ENCODE results near the gene EIF2S1.
"Not testable (repeated sequence)": the region's sequence is repeated elsewhere in the genome, so short reads cannot be mapped to it uniquely, and the experiment has no call there.

EIF2S1 gene

DNA sequence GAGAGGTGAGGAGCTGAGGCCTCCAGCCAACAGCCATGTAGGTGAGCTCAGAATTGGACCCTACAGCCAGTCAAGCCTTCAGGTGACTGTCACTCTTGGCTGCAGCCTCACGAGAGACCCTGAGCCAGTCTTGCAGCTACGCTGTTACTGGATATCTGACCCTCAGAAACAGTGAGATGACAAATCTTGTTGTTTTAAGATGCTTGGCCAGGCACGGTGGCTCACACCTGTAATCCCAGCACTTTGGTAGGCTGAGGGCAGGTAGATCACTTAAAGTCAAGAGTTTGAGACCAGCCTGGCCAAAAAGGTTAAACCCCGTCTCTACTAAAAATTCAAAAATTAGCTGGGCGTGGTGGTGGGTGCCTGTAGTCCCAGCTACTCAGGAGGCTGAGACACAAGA lies 45.6 kb downstream of the EIF2S1 start:
- Mint-ChIP-seq H3K36me3 (ENCODE audit: insufficient read depth) (no peaks in the 10 kb centered on the region), H3K27ac (ENCODE audit: low read depth) (no peak overlapping the region), H3K27me3 (peaks cover 22% of the 10 kb centered on the region), H3K4me1 (no peaks in the 10 kb centered on the region), H3K9me3 (no peaks in the 10 kb centered on the region), H3K4me3 (no peak overlapping the region)
- ATAC-seq (replicated peaks; ENCODE audit: extremely low read depth, poor library complexity, severe bottlenecking) (no peak), DNase-seq (ENCODE audit: low spot score in 2 of 2) (no peak)

DNA sequence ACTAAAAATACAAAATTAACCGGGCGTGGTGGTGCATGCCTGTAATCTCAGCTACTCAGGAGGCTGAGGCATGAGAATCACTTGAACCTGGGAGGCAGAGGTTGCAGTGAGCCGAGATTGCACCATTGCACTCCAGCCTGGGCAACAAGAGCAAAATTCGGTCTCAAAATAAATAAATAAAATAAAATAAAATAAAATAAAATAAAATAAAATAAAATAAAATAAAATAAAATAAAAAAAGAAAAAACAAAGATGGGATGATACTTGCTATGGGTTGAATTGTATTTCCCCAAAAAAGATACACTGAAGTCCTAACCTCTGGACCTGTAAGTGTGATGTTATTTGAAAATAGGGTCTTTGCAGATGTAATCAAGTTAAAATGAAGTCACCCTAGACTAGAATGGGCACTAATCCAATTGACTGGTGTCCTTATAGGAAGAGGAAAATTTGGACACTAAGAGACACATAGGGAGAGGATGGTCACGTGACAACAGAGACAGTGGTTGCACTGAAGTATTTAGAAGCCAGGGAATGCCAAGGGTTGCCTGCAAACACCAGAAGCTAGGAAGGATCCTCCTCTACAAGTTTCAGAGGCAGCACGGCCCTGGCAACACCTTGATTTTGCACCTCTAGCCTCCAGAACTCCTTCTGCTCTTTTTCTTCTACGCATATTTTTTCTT lies 48.1 kb downstream of the EIF2S1 start:
- peaks cover 40% of the 10 kb centered on the region for H3K27me3 Mint-ChIP-seq
- not testable (repeated sequence) for H3K4me3 Mint-ChIP-seq; DNase-seq (ENCODE audit: low spot score in 2 of 2); H3K4me1 Mint-ChIP-seq; ATAC-seq (replicated peaks; ENCODE audit: extremely low read depth, poor library complexity, severe bottlenecking); H3K36me3 Mint-ChIP-seq (ENCODE audit: insufficient read depth); H3K9me3 Mint-ChIP-seq; H3K27ac Mint-ChIP-seq (ENCODE audit: low read depth)

DNA sequence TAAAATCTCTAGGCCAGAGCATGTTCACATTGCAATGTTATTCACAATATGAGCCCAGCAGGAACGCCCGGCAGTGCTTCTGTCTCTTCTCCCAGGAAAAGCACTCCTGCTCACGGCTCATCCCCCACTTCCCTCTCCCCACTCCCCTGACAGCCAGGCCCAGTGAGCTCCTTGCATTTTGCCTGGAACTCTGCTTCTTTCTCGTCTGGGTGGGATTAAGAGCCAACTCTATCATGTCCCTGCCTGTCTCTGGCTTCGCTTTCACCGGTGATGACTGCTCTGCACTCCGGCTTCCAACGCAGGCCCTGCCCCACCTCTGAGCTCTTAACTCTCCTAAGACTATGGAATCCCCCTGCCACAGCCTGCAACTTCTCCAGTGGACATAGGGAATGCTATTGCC lies 49.3 kb downstream of the EIF2S1 start:
- H3K27ac Mint-ChIP-seq (ENCODE audit: low read depth): no peak overlapping the region
- peaks cover 5% of the 10 kb centered on the region for H3K4me1 Mint-ChIP-seq
- H3K4me3 Mint-ChIP-seq: no peak overlapping the region
- ATAC-seq (replicated peaks; ENCODE audit: extremely low read depth, poor library complexity, severe bottlenecking) (no peak), DNase-seq (ENCODE audit: low spot score in 2 of 2) (no peak)
- H3K27me3 Mint-ChIP-seq: peaks cover 40% of the 10 kb centered on the region
- no peaks in the 10 kb centered on the region for H3K36me3 Mint-ChIP-seq (ENCODE audit: insufficient read depth)
- no peaks in the 10 kb centered on the region for H3K9me3 Mint-ChIP-seq

DNA sequence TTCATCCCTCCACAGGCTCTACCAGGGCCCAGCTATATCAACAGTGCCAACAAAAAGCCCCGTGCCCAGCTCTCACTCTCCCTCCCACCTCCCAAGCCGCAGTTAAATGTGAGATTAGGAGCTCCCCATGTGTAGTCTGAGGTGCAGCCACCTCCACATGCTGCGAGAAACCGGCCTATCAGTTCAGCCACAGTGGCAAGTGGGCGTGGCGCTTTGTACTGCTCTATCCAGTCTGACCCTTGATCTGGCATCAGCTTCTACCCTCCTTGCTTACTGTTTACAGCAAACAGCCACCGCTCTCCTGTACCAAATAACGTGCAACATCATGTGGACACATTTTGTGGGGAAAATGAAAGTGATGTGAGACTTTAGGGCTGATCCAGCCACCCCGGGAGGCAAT lies 50.2 kb downstream of the EIF2S1 start:
- Mint-ChIP-seq H3K36me3 (ENCODE audit: insufficient read depth) (no peaks in the 10 kb centered on the region), H3K4me1 (peaks cover 5% of the 10 kb centered on the region), H3K27me3 (peaks cover 40% of the 10 kb centered on the region), H3K27ac (ENCODE audit: low read depth) (no peak overlapping the region), H3K4me3 (no peak overlapping the region), H3K9me3 (no peaks in the 10 kb centered on the region)
- DNase-seq (ENCODE audit: low spot score in 2 of 2) (no peak), ATAC-seq (replicated peaks; ENCODE audit: extremely low read depth, poor library complexity, severe bottlenecking) (no peak)

DNA sequence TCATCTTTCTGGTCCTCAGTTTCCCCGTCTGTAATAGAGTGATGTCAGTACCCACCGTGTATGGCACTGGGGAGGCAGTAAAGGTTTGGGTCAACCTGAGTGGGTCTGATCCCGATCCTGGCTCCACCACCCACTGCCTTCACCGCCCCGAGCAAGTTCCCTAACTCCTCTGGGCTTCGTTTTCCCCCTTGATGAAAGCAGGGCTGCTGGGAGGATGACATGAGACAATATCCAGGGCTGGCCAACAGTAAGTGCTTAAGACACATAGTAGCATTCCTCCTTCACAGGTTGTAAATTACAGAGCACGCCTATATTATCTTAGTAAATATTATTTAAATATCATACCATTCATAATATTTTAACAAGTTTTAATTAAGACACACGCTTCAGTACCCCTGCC lies 51.2 kb downstream of the EIF2S1 start:
- no peak overlapping the region for H3K4me3 Mint-ChIP-seq
- H3K36me3 Mint-ChIP-seq (ENCODE audit: insufficient read depth): no peaks in the 10 kb centered on the region
- H3K9me3 Mint-ChIP-seq: no peaks in the 10 kb centered on the region
- H3K27ac Mint-ChIP-seq (ENCODE audit: low read depth): no peak overlapping the region
- ATAC-seq (replicated peaks; ENCODE audit: extremely low read depth, poor library complexity, severe bottlenecking) (no peak), DNase-seq (ENCODE audit: low spot score in 2 of 2) (no peak)
- H3K27me3 Mint-ChIP-seq: peaks cover 29% of the 10 kb centered on the region
- H3K4me1 Mint-ChIP-seq: peaks cover 5% of the 10 kb centered on the region

DNA sequence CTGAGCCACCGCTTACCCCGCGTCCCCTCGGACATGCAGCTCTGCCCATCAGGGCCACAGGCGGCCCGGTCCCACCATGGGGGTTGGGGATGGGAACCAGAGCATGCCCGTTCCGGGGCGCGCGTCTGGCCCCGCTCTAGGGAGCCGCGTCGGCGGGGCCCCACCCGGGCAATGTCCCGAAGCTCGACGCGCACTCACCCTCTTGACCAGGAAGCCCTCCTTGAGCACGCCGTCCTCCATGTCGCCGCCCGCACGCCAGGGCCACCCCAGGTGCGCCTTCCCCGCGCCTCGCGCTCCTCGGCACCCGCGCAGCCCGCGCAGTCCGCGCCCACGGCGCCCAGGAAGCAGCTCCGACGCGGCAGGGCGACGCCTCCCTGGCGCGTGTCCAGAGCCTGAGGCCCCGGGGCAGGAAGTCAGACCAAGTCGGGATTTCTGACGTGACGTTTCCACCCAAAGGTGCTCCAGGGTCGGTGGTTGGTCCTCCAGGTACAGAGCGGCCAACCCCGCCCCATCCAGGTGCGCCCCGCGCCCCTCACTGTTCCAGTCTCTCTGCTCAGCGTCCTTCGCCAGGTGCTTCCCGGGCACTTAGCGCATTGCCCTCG lies 51.8 kb downstream of the EIF2S1 start, which contains the start of gene PLEK2:
PLEK2 (minus strand) TSS at position 346 of the 602 bp plus-strand sequence; CDS start at position 240, 106 bp downstream.
- Mint-ChIP-seq H3K36me3 (ENCODE audit: insufficient read depth) (no peaks in the 10 kb centered on the region), H3K27me3 (peaks cover 25% of the 10 kb centered on the region), H3K4me3 (peak within 1 kb of the TSS; percentile 62), H3K27ac (ENCODE audit: low read depth) (no peak within 1 kb of the TSS), H3K4me1 (peaks cover 5% of the 10 kb centered on the region), H3K9me3 (no peaks in the 10 kb centered on the region)
- DNase-seq (ENCODE audit: low spot score in 2 of 2) (no peak), ATAC-seq (replicated peaks; ENCODE audit: extremely low read depth, poor library complexity, severe bottlenecking) (peak; percentile 36)

DNA sequence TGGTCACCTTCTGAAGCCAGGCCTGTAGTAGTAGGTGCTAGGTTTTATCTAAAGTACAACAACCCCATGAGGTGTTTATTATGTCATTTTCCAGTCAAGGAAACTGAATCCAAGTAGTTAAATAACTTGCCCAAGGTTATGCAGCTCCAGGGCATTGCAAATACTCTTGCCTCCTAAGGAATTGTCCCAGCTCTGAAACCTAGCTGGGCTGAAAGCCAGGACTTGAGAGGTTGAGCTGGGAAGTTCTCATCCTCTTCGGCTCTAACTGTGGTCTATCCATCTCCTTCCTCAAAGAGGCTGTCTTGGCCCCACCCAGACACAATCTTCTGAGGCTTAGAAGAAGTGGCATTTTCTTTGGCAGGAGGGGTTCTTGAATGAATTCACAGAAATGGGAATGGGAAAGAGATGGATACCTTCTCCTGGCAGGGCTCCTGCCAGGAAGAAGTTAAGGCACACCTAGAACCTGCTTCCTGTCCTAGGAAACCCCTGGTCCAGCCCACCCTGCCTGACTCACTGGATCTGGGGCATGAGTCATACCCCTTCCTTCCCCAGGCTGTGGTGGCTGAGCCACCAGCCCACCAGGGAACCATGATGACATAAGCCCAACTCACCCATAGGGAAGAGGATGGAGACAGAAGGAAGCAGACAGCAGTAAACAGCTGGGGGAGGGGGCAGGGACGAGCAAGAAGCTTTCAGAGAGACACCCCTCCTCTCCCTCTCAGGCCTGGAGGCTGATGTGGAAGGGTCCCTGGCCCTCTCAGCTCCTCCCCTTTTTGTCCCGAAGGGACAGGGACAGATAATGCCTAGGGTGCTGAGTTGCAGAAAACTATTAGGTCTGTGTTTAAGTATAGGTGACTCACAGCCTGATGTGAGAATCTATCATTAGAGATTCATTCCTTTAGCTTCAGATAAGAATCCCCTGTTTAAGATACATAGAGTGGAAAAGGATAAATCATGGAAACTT lies 54.0 kb downstream of the EIF2S1 start:
- Mint-ChIP-seq H3K36me3 (ENCODE audit: insufficient read depth) (peaks cover 2% of the 10 kb centered on the region), H3K27me3 (peaks cover 25% of the 10 kb centered on the region), H3K4me1 (peaks cover 5% of the 10 kb centered on the region), H3K4me3 (no peak overlapping the region), H3K9me3 (no peaks in the 10 kb centered on the region), H3K27ac (ENCODE audit: low read depth) (no peak overlapping the region)
- ATAC-seq (replicated peaks; ENCODE audit: extremely low read depth, poor library complexity, severe bottlenecking) (no peak), DNase-seq (ENCODE audit: low spot score in 2 of 2) (no peak)

DNA sequence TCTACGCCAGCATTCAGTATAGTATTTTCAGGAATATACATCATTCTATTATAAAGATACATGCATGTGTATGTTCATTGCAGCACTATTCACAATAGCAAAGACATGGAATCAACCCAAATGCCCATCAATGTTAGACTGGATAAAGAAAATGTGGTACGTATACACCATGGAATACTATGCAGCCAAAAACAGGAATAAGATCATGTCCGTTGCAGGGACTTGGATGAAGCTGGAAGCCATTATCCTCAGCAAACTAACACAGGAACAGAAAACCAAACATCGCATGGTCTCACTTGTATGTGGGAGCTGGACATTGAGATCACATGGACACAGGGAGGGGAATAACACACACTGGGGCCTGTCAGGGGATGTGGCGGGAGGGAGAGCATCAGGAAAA lies 55.5 kb downstream of the EIF2S1 start:
- H3K36me3 Mint-ChIP-seq (ENCODE audit: insufficient read depth); H3K27ac Mint-ChIP-seq (ENCODE audit: low read depth); H3K9me3 Mint-ChIP-seq; ATAC-seq (replicated peaks; ENCODE audit: extremely low read depth, poor library complexity, severe bottlenecking); DNase-seq (ENCODE audit: low spot score in 2 of 2); H3K4me3 Mint-ChIP-seq; H3K4me1 Mint-ChIP-seq: not testable (repeated sequence)
- H3K27me3 Mint-ChIP-seq: peaks cover 19% of the 10 kb centered on the region

DNA sequence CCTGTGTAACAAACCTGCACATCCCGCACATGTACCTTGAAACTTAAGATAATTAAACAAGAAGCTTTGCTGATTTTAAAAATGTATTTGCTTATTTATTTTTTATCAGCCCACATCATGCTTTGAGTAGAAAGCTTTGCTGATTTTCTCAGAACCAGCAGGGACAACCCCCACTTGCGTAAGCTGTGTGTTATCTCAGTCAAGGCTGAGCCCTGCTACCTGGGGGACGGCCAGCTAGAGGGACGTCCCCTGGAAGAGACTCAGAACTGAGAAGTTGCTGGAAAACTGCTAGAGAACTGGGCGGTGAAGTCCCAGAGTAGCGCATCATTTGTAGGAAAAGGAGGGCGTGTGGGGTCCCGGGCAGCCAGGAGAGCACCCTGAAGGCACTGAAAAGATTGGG lies 56.0 kb downstream of the EIF2S1 start:
- ATAC-seq (replicated peaks; ENCODE audit: extremely low read depth, poor library complexity, severe bottlenecking) (no peak), DNase-seq (ENCODE audit: low spot score in 2 of 2) (no peak)
- Mint-ChIP-seq H3K4me3 (no peak overlapping the region), H3K27me3 (peaks cover 14% of the 10 kb centered on the region), H3K4me1 (peaks cover 5% of the 10 kb centered on the region), H3K27ac (ENCODE audit: low read depth) (no peak overlapping the region), H3K9me3 (no peaks in the 10 kb centered on the region), H3K36me3 (ENCODE audit: insufficient read depth) (peaks cover 2% of the 10 kb centered on the region)

DNA sequence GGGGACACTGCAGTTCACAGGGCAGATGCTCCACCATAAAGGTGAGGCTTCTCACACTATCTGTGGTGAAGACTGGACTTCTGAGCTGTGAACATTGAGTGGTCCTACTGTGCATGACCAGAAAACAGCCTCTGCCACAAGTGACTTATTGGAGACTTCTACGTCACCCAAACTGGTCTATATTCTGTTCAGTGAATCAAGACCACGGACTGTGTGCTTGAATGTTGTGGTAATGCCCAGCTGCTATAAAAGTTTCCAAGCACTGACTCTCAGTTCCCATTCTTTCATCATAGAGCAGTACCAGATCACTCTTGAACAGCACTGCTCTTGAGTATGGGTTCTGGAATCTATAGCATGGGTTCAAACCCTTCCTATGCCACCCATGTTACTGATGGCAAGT lies 56.7 kb downstream of the EIF2S1 start:
- Mint-ChIP-seq H3K27me3 (peaks cover 7% of the 10 kb centered on the region), H3K4me3 (no peak overlapping the region), H3K9me3 (no peaks in the 10 kb centered on the region), H3K4me1 (peaks cover 5% of the 10 kb centered on the region), H3K36me3 (ENCODE audit: insufficient read depth) (peaks cover 2% of the 10 kb centered on the region), H3K27ac (ENCODE audit: low read depth) (no peak overlapping the region)
- DNase-seq (ENCODE audit: low spot score in 2 of 2) (no peak), ATAC-seq (replicated peaks; ENCODE audit: extremely low read depth, poor library complexity, severe bottlenecking) (no peak)

DNA sequence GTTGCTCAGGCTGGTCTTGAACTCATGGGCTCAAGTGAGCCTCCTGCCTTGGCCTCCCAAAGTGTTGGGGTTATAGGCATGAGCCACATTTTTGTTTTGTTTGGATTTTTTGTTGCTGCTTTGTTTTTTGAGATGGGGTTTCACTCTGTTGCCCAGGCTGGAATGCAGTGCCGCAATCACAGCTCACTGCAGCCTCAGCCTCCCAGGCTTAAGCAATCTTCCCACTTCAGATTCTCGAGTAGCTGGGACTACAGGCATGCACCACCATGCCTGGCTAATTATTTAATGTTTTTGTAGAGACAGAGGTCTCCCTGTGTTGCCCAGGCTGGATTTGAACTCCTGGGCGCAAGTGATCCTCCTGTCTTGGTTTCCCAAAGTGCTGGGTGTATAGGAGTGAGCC lies 57.5 kb downstream of the EIF2S1 start:
- H3K36me3 Mint-ChIP-seq (ENCODE audit: insufficient read depth): peaks cover 2% of the 10 kb centered on the region
- DNase-seq (ENCODE audit: low spot score in 2 of 2) (no peak), ATAC-seq (replicated peaks; ENCODE audit: extremely low read depth, poor library complexity, severe bottlenecking) (no peak)
- H3K4me1 Mint-ChIP-seq: no peaks in the 10 kb centered on the region
- no peak overlapping the region for H3K27ac Mint-ChIP-seq (ENCODE audit: low read depth)
- no peak overlapping the region for H3K4me3 Mint-ChIP-seq
- H3K9me3 Mint-ChIP-seq: no peaks in the 10 kb centered on the region
- H3K27me3 Mint-ChIP-seq: no peaks in the 10 kb centered on the region

DNA sequence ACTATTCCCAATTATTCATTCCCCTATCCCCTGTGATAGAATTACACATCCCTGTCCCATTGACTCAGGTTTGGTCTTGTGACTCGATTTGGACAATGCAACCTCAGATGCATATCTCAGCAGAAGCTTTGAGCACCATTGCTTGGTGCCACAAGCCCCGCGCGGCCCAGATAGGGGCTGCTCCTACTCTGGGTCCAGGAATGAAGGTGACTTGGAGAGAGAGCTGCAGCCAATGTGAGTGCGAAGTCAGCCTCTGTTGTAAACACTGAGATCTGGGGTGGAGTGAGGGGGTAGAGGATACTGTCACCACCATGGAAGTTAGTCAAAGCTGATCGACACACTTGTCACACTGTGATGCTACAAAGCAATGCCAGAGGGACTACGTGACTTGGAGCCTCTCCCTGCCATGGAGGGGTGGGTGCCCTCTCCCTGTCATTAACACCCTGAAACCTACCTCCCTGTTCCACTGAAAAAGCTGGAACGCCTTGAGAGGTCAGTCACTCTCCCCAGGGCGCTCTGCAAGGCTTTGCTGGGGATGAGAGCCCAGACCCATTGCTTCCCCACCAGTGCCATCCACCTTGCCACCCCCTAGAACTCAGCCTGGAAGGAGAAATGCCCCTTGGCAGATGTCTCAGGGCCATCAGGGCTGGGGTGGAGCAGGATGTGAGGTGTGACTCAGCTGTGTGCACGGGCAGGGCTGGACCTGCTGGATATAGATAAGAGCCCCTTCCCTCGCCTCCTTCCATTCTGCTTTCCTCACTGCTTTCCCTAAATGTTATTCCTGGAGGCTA lies 58.5 kb downstream of the EIF2S1 start:
- Mint-ChIP-seq H3K27ac (ENCODE audit: low read depth) (no peak overlapping the region), H3K9me3 (no peaks in the 10 kb centered on the region), H3K27me3 (peaks cover 5% of the 10 kb centered on the region), H3K4me3 (no peak overlapping the region), H3K4me1 (no peaks in the 10 kb centered on the region), H3K36me3 (ENCODE audit: insufficient read depth) (peaks cover 2% of the 10 kb centered on the region)
- no peak for DNase-seq (ENCODE audit: low spot score in 2 of 2)
- no peak for ATAC-seq (replicated peaks; ENCODE audit: extremely low read depth, poor library complexity, severe bottlenecking)
